ENCODE measurements around the gene OARD1.

OARD1 gene

DNA sequence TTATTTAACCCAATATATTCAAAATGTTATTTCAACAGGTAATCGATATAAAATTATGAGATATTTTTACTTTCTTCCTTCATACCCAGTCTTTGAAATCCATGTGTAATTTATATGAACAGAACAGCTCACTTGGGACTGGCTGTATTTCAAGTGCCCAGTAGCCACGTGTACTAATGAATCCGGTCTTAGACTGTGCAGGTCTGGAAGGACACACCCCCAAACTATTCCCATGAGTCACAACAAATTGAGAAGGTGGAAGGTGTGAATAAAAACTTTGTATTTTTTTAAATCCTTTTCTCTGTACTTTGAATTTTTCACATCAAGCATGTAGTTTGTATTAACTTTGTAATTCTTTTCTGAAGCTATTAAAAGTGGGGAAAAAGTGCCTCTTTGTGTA lies 36.0 kb downstream of the OARD1 start:
- Histone ChIP-seq H3K9ac (ENCODE audit: low read length) (no peak overlapping the region), H3K9me3 (ENCODE audit: control insufficient read depth, low read depth, low read length) (no peaks in the 10 kb centered on the region), H3K4me1 (ENCODE audit: control insufficient read depth, low read depth, low read length) (peaks cover 3% of the 10 kb centered on the region), H3K27me3 (ENCODE audit: control insufficient read depth, insufficient read depth, low read length) (no peaks in the 10 kb centered on the region), H3K27ac (ENCODE audit: low read length) (no peak overlapping the region), H3K4me3 (ENCODE audit: low read length) (no peak overlapping the region), H3K36me3 (ENCODE audit: control insufficient read depth, low read depth, low read length) (no peaks in the 10 kb centered on the region)

DNA sequence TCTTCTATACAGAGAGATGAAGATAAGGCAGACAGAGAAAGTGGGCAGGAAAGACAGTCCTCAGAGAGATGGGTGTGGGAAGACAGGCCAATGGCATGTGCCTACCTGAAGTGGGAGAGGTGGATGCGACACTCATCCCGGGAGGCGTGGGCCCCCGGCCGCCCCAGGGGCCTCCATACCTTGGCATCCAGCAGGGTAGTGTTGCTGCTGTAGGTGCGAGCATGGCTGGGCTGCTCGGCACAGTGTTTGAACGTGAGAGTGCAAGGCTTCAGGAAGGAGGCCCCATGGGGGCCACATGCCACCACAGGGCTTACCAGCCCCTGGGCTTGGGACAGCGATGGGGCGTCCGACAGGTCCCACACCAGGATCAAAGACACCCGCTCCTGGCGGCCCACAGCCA lies 38.4 kb downstream of the OARD1 start:
- no peak overlapping the region for H3K9ac ChIP-seq (ENCODE audit: low read length)
- no peaks in the 10 kb centered on the region for H3K36me3 ChIP-seq (ENCODE audit: control insufficient read depth, low read depth, low read length)
- no peaks in the 10 kb centered on the region for H3K9me3 ChIP-seq (ENCODE audit: control insufficient read depth, low read depth, low read length)
- no peak overlapping the region for H3K27ac ChIP-seq (ENCODE audit: low read length)
- H3K27me3 ChIP-seq (ENCODE audit: control insufficient read depth, insufficient read depth, low read length), result no peaks in the 10 kb centered on the region
- H3K4me3 ChIP-seq (ENCODE audit: low read length), result no peak overlapping the region
- peaks cover 5% of the 10 kb centered on the region for H3K4me1 ChIP-seq (ENCODE audit: control insufficient read depth, low read depth, low read length)

DNA sequence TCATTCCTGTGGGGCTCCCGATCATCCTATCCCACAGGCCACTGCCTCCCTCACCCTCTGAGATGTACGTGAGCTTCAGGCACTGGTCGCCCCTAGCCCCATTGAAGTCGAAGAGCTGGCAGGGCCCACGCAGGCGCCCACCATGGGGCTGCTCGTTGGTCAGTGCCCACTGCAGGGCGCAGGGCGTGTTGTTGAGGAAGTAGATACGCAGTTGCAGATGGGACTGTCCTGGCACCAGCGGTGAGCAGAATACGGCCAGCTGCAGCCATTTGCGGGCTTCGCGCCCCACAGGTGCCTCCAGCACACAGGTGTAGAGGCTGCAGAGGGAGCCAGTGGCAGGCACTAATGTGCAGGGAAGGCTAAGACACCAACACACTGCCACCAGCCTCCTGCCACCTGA lies 39.3 kb downstream of the OARD1 start:
- H3K4me3 ChIP-seq (ENCODE audit: low read length), result no peak overlapping the region
- no peaks in the 10 kb centered on the region for H3K36me3 ChIP-seq (ENCODE audit: control insufficient read depth, low read depth, low read length)
- H3K9ac ChIP-seq (ENCODE audit: low read length), result no peak overlapping the region
- H3K27me3 ChIP-seq (ENCODE audit: control insufficient read depth, insufficient read depth, low read length), result no peaks in the 10 kb centered on the region
- H3K27ac ChIP-seq (ENCODE audit: low read length), result no peak overlapping the region
- no peaks in the 10 kb centered on the region for H3K9me3 ChIP-seq (ENCODE audit: control insufficient read depth, low read depth, low read length)
- H3K4me1 ChIP-seq (ENCODE audit: control insufficient read depth, low read depth, low read length), result peaks cover 10% of the 10 kb centered on the region

DNA sequence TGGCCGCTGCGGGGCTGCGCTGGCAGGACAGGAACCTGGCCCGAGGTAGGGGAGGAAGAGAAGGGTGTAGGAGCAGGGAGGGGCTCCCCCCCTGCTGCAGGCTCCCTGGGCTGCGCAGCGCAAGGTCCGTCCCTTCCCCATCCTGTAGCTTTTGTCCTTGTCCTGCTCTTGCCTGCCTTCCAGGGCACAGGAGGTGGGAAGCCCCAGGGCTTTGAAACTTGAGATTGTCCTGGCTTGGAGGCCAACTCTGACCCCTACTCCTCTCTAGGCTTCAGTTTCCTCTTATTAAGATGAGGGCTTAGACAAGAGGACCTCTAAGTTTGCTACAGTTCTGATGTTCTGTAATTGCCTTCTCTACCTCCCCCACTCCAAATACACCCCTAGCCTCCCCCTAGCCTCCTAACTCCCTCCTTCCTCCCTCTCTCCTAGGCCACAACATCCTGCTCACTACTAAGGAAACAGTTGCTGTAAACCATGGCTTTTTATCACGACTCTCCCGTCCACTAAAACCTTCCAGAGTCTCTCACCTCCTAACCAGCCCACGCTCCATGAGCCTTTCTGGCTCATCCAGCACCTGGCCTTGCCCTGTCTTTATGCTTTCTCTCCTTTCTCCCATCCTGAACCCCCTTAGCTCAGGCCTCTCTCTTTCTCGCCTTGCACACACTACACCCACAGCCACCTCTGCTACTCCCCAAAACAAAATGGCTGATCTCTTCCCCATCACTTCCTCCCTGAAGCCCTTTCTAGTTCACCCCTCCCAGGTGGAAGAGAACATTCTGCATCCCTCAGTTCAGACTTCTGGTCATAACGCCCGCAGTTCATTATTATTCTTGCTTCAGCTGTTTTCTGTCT lies 43.4 kb downstream of the OARD1 start:
- Histone ChIP-seq H3K9ac (ENCODE audit: low read length) (peak overlapping the region; percentile 65), H3K27ac (ENCODE audit: low read length) (no peak overlapping the region), H3K9me3 (ENCODE audit: control insufficient read depth, low read depth, low read length) (no peaks in the 10 kb centered on the region), H3K4me1 (ENCODE audit: control insufficient read depth, low read depth, low read length) (peaks cover 24% of the 10 kb centered on the region), H3K4me3 (ENCODE audit: low read length) (peak overlapping the region; percentile 72), H3K27me3 (ENCODE audit: control insufficient read depth, insufficient read depth, low read length) (no peaks in the 10 kb centered on the region), H3K36me3 (ENCODE audit: control insufficient read depth, low read depth, low read length) (no peaks in the 10 kb centered on the region)

DNA sequence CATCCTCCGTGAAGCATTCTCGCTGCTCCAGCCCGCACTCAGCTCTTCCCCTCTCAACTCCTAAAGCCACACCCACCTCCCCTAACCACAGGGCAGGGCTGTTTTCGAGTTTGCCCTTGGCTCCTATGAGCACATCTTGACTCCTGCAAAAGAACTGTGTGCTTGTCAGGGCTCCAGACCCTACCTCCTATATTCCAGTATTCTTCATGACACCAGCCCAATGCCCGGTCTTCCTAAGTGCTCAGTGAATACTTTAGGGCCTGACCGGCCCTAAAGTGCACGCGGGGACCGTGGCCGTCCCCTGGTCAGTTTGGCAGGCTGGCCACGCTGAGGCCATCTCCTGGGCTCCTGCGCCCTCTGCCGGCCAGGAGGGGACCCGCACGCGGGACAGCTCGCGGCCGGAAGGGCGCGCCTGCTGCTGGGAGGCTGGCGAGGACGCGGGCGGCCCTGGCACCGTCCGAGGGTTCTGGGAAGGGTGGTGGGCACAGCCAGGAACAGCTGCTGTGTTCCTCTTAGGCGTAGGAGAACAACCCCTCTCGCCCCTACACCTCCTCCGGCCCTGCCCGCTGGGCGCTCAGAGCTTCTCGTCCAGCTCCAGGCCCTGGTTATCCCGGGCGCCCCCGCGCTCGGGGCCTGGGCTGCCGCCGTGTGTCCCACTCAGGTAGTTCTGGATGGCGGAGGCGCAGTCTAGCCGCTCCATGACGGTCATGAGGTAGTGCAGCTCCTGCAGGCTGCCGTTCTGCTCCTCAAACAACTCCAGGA lies 44.2 kb downstream of the OARD1 start:
- Histone ChIP-seq H3K36me3 (ENCODE audit: control insufficient read depth, low read depth, low read length) (no peaks in the 10 kb centered on the region), H3K9me3 (ENCODE audit: control insufficient read depth, low read depth, low read length) (no peaks in the 10 kb centered on the region), H3K4me1 (ENCODE audit: control insufficient read depth, low read depth, low read length) (peaks cover 24% of the 10 kb centered on the region), H3K9ac (ENCODE audit: low read length) (peak overlapping the region; percentile 65), H3K27me3 (ENCODE audit: control insufficient read depth, insufficient read depth, low read length) (no peaks in the 10 kb centered on the region), H3K4me3 (ENCODE audit: low read length) (peak overlapping the region; percentile 72), H3K27ac (ENCODE audit: low read length) (no peak overlapping the region)

DNA sequence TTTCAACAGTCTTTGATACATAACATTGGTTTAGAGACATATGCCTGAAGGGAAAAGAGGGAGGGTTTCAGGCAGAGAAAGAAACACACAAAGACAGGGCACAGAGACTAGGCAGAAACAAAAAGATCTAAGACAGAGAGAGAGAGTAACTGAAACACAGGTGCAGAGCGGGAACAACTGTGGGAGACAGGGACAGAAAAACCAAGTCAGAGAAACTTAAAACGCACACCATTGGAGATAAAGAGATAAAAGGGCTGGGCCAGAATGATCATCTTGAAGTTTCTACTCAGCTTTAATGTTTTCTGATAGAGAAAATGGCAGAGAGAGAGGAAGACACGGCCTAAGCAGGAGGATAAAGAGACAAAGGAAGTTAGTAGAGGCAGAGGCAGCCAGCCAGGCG lies 44.9 kb downstream of the OARD1 start:
- Histone ChIP-seq H3K9ac (ENCODE audit: low read length) (peak overlapping the region; percentile 65), H3K27me3 (ENCODE audit: control insufficient read depth, insufficient read depth, low read length) (no peaks in the 10 kb centered on the region), H3K4me3 (ENCODE audit: low read length) (peak overlapping the region; percentile 72), H3K27ac (ENCODE audit: low read length) (peak overlapping the region; percentile 16), H3K36me3 (ENCODE audit: control insufficient read depth, low read depth, low read length) (no peaks in the 10 kb centered on the region), H3K4me1 (ENCODE audit: control insufficient read depth, low read depth, low read length) (peaks cover 24% of the 10 kb centered on the region), H3K9me3 (ENCODE audit: control insufficient read depth, low read depth, low read length) (no peaks in the 10 kb centered on the region)

DNA sequence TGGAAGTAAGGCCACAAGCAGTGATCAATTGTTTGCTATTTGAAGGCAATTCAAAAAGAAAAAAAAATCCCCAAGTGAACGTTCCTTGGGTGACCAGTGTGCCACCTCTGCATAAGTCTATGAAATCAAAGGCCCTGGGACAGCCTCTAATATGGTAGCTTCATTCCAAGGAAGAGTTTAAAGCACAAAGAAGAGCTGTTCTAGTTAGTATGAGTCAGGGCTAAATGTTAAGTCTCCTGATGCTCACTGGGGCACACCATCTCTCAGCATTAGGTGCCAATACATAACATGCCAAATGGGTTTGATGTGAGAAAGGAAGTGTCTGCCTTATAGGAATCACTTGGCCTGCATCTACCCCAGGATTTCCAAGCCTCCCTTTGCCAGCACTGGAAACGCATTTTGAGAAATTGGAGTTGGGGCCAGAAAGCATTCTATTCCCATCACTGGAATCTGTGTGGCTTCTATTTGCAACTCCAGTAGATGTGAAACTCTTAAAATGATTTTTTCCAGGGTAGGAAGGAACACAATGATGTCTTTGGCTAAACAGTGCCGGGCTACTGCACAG lies 46.1 kb downstream of the OARD1 start:
- Histone ChIP-seq H3K27ac (ENCODE audit: low read length) (no peak overlapping the region), H3K9ac (ENCODE audit: low read length) (no peak overlapping the region), H3K36me3 (ENCODE audit: control insufficient read depth, low read depth, low read length) (no peaks in the 10 kb centered on the region), H3K27me3 (ENCODE audit: control insufficient read depth, insufficient read depth, low read length) (no peaks in the 10 kb centered on the region), H3K4me1 (ENCODE audit: control insufficient read depth, low read depth, low read length) (peaks cover 24% of the 10 kb centered on the region), H3K4me3 (ENCODE audit: low read length) (no peak overlapping the region), H3K9me3 (ENCODE audit: control insufficient read depth, low read depth, low read length) (no peaks in the 10 kb centered on the region)

DNA sequence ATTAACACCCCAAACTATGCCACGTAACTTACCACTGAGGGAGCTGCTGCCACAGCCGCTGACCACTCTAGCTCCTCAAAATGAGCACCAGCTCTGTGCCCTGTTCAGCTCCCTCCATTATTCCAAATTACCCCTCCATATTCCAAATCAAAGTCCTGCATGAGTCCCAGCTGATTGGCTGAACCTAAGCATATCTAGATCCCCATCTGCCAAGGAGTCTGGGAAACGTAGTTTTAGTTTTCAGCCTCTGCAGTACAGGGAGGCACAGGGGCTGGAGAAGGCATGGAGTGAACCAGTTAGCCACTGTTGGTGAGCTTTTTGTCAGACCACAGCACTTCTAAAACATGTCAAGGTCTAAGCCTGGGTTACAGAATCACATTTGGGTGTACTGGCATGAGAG lies 49.0 kb downstream of the OARD1 start:
- peaks cover 14% of the 10 kb centered on the region for H3K4me1 ChIP-seq (ENCODE audit: control insufficient read depth, low read depth, low read length)
- H3K9me3 ChIP-seq (ENCODE audit: control insufficient read depth, low read depth, low read length), result no peaks in the 10 kb centered on the region
- H3K4me3 ChIP-seq (ENCODE audit: low read length), result no peak overlapping the region
- H3K27ac ChIP-seq (ENCODE audit: low read length), result no peak overlapping the region
- no peak overlapping the region for H3K9ac ChIP-seq (ENCODE audit: low read length)
- H3K36me3 ChIP-seq (ENCODE audit: control insufficient read depth, low read depth, low read length), result no peaks in the 10 kb centered on the region
- no peaks in the 10 kb centered on the region for H3K27me3 ChIP-seq (ENCODE audit: control insufficient read depth, insufficient read depth, low read length)

DNA sequence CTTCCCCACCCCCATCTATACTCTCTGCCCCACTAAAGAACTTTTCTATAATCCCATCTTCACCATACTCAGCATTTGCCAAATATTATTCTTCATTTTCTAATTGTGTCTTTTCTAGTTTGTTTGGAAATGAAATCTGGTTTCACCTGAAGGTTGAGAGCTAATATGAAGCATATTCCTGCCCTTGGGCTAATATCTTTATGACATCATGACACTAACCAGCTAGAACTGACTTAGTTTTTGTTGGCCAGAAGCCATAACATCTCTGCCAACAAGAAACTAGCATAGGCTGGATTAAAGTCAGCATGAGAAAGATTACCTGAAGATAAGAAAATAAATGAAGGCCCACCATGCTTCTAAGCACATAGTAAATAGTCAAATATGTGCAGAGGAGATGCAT lies 49.9 kb downstream of the OARD1 start:
- Histone ChIP-seq H3K9me3 (ENCODE audit: control insufficient read depth, low read depth, low read length) (no peaks in the 10 kb centered on the region), H3K4me3 (ENCODE audit: low read length) (no peak overlapping the region), H3K27ac (ENCODE audit: low read length) (no peak overlapping the region), H3K27me3 (ENCODE audit: control insufficient read depth, insufficient read depth, low read length) (no peaks in the 10 kb centered on the region), H3K4me1 (ENCODE audit: control insufficient read depth, low read depth, low read length) (peaks cover 12% of the 10 kb centered on the region), H3K9ac (ENCODE audit: low read length) (no peak overlapping the region), H3K36me3 (ENCODE audit: control insufficient read depth, low read depth, low read length) (no peaks in the 10 kb centered on the region)

DNA sequence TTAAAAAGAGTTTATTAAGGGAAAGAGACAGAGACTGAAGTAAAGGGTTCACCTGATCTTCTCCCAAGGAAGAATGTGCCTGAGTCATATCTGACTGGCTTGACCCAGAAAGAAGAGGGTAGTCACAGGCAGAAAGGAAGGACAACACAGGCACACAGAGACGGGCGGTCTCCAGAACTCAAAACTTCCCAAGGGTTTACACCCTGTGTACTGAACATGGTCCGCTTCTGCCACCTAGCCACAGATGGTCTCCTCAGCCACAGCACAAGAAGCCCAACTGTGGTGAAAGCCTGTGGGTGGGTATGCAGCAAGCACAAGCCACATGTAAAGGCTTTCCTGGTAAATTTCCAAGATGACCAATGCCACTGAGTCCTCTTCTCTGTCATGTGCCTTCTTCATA lies 50.3 kb downstream of the OARD1 start:
- H3K36me3 ChIP-seq (ENCODE audit: control insufficient read depth, low read depth, low read length), result no peaks in the 10 kb centered on the region
- no peak overlapping the region for H3K27ac ChIP-seq (ENCODE audit: low read length)
- peaks cover 7% of the 10 kb centered on the region for H3K4me1 ChIP-seq (ENCODE audit: control insufficient read depth, low read depth, low read length)
- no peak overlapping the region for H3K9ac ChIP-seq (ENCODE audit: low read length)
- no peaks in the 10 kb centered on the region for H3K9me3 ChIP-seq (ENCODE audit: control insufficient read depth, low read depth, low read length)
- no peak overlapping the region for H3K4me3 ChIP-seq (ENCODE audit: low read length)
- no peaks in the 10 kb centered on the region for H3K27me3 ChIP-seq (ENCODE audit: control insufficient read depth, insufficient read depth, low read length)

DNA sequence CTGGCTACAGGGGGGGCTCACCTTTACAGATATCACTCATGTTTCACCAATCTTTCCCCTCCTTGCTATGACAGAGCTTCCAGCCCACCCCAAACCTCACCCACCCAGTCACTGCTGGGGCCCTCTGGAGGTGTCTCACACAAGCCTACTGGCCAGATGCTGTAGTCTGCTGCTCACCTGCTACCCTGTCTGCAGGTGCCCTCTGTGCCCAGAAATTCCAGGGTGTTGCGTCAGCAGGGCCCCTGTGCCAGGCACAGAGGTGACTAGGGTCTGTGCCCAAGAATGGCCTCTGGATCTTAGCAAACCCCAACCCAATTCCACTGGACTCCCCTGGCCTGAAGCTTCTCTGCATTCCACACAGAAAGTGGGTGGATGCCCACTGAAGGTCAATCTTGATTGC lies 54.5 kb downstream of the OARD1 start:
- H3K27me3 ChIP-seq (ENCODE audit: control insufficient read depth, insufficient read depth, low read length), result no peaks in the 10 kb centered on the region
- H3K36me3 ChIP-seq (ENCODE audit: control insufficient read depth, low read depth, low read length), result no peaks in the 10 kb centered on the region
- no peak overlapping the region for H3K27ac ChIP-seq (ENCODE audit: low read length)
- H3K4me3 ChIP-seq (ENCODE audit: low read length), result no peak overlapping the region
- no peak overlapping the region for H3K9ac ChIP-seq (ENCODE audit: low read length)
- H3K4me1 ChIP-seq (ENCODE audit: control insufficient read depth, low read depth, low read length), result no peaks in the 10 kb centered on the region
- no peaks in the 10 kb centered on the region for H3K9me3 ChIP-seq (ENCODE audit: control insufficient read depth, low read depth, low read length)

All from iPS-18a (cell line).